ENCODE results near the gene SPESP1. TPM values are rescaled to one million over a fixed set of nuclear protein-coding genes. Genes with fewer than 3 reads are reported as not detected.

SPESP1 gene
- total RNA-seq, 1 donor from 2014 or later: 1.6 TPM

DNA sequence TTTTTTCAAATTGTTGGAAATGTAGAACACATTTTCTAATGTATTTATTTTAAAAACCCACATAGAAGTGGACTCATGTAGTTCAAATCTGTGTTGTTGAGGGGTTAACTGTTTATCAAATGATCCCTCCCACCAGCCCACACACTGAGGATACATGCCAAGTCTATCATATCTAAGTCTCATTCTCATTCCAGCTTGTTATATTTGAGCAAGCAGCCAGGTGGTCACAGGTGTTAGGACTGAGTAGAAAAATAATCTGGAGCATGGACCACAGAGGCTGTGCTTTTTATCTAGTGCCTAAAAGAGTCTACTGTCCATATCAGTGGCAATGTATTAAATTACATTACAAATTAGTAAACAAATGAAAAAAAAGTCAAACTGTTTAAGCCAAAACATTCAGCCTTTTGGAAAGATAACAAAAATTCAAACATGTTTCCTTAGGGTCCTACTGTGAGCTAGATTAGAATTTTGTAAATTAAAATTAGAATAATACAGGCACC lies 20.7 kb upstream of the SPESP1 start:
- Histone ChIP-seq H3K36me3 (ENCODE audit: control insufficient read depth in 3 of 3, insufficient read depth in 3 of 3, low read length in 3 of 3) (no peaks in the 10 kb centered on the region), H3K9me3 (ENCODE audit: control insufficient read depth in 3 of 3, low read length in 3 of 3) (no peaks in the 10 kb centered on the region), H3K27ac (ENCODE audit: low read depth, low read length) (no peak overlapping the region), H3K9ac (ENCODE audit: low read depth in 1 of 3, low read length in 3 of 3) (no peak overlapping the region), H3K27me3 (ENCODE audit: control insufficient read depth in 3 of 3, insufficient read depth in 3 of 3, low read length in 3 of 3) (peaks cover 0 to 3% (median 0%) of the 10 kb centered on the region in 3 donors), H3K4me3 (ENCODE audit: low read length in 3 of 3) (no peak overlapping the region), H3K4me1 (ENCODE audit: control insufficient read depth in 3 of 3, insufficient read depth in 3 of 3, low read length in 3 of 3) (no peaks in the 10 kb centered on the region)

DNA sequence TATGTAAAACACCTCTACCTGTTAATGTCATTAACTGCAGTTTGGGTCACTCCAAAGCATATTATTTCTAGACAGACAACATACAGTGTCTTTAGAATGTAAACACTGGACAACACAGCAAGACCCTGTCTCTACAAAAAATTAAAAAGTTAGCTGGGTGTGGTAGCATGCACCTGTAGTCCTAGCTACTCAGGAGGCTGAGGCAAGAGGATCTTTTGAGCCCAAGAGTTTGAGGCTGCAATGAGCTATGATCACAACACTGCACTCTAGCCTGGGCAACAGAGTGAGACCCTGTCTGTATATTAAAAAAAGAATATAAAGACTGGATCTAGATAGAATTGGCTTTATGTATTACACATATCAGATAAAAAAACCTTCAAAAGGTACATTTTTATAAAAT lies 20.0 kb upstream of the SPESP1 start:
- Histone ChIP-seq H3K27me3 (ENCODE audit: control insufficient read depth in 3 of 3, insufficient read depth in 3 of 3, low read length in 3 of 3) (peaks cover 0 to 3% (median 0%) of the 10 kb centered on the region in 3 donors), H3K4me3 (ENCODE audit: low read length in 3 of 3) (no peak overlapping the region), H3K9me3 (ENCODE audit: control insufficient read depth in 3 of 3, low read length in 3 of 3) (no peaks in the 10 kb centered on the region), H3K4me1 (ENCODE audit: control insufficient read depth in 3 of 3, insufficient read depth in 3 of 3, low read length in 3 of 3) (no peaks in the 10 kb centered on the region), H3K27ac (ENCODE audit: low read depth, low read length) (no peak overlapping the region), H3K36me3 (ENCODE audit: control insufficient read depth in 3 of 3, insufficient read depth in 3 of 3, low read length in 3 of 3) (no peaks in the 10 kb centered on the region), H3K9ac (ENCODE audit: low read depth in 1 of 3, low read length in 3 of 3) (no peak overlapping the region)

DNA sequence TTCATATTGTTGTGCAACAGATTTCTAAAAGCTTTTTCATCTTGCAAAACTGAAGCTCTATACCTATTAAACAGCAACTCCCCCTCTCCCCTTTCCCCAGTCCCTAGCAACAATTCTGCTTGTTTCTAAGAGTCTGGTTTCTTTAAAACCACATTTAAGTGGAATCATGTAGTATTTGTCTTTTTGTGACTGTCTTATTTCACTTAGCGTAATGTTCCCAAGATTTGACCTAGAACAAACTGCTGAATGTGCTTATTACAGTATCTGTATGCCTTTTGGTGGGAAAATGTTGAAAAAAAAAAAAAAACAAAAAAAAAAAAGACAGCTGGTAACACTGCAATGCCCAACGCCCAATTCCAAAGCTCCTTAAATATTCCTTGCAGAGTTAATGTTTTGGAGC lies 19.5 kb upstream of the SPESP1 start:
- H3K4me1 ChIP-seq (ENCODE audit: control insufficient read depth in 3 of 3, insufficient read depth in 3 of 3, low read length in 3 of 3): no peaks in the 10 kb centered on the region
- H3K36me3 ChIP-seq (ENCODE audit: control insufficient read depth in 3 of 3, insufficient read depth in 3 of 3, low read length in 3 of 3): no peaks in the 10 kb centered on the region
- H3K27ac ChIP-seq (ENCODE audit: low read depth, low read length): no peak overlapping the region
- no peak overlapping the region for H3K4me3 ChIP-seq (ENCODE audit: low read length in 3 of 3)
- H3K9me3 ChIP-seq (ENCODE audit: control insufficient read depth in 3 of 3, low read length in 3 of 3): no peaks in the 10 kb centered on the region
- no peak overlapping the region for H3K9ac ChIP-seq (ENCODE audit: low read depth in 1 of 3, low read length in 3 of 3)
- H3K27me3 ChIP-seq (ENCODE audit: control insufficient read depth in 3 of 3, insufficient read depth in 3 of 3, low read length in 3 of 3): peaks cover 0 to 3% (median 0%) of the 10 kb centered on the region in 3 donors

DNA sequence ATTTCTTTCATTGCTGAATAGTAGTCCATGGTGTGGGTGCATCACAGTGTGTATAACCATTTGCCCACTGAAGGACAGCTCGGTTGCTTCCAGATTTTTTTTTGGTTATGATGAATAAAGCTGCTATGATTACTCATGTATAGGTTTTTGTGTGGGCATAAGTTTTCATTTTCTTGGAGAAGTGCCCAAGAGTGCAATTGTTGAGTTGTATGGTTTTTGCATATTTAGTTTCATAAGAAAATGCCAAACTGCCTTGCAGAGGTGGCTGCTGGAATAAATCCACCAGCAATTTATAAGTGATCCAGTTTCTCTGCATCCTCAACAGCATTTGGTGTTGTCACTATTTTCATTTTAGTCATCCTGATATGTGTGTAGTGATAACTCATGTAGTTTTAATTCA lies 8.4 kb upstream of the SPESP1 start:
- Histone ChIP-seq H3K27me3 (ENCODE audit: control insufficient read depth in 3 of 3, insufficient read depth in 3 of 3, low read length in 3 of 3) (no peaks in the 10 kb centered on the region), H3K9ac (ENCODE audit: low read depth in 1 of 3, low read length in 3 of 3) (no peak overlapping the region), H3K9me3 (ENCODE audit: control insufficient read depth in 3 of 3, low read length in 3 of 3) (no peaks in the 10 kb centered on the region), H3K4me1 (ENCODE audit: control insufficient read depth in 3 of 3, insufficient read depth in 3 of 3, low read length in 3 of 3) (no peaks in the 10 kb centered on the region), H3K4me3 (ENCODE audit: low read length in 3 of 3) (no peak overlapping the region), H3K36me3 (ENCODE audit: control insufficient read depth in 3 of 3, insufficient read depth in 3 of 3, low read length in 3 of 3) (no peaks in the 10 kb centered on the region), H3K27ac (ENCODE audit: low read depth, low read length) (no peak overlapping the region)

DNA sequence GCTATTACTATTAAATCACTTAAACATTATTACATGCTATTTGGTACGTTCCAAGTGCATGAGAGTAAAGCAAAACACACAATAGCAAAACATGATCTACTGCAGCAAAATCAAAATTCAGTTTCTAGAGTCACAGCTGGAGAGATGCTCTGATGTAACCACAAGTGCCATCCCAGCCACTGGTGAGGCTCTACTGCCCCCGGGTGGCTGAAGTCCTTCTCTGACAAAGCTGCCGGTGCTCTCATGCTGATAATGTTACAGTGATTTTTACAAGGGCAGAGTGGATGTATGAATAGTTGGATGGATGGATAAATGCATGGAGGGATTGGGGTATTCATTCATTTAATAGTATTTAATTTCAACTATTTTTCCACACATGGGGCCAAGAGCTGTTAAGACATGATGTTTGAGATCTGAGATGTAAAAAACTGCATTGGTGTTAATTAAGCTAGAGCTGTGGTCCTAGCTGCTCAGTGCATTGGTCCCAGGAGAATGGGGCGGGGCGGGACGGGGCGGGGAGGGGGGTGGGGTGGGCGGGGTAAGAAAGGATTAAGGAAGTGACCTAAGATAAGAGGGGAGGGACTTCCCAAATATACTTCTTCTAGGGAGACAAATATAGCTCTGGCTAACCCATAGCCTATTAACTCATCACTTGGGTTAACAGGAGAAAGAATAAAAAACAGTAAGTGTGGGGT lies 5.3 kb upstream of the SPESP1 start:
- Histone ChIP-seq H3K4me3 (ENCODE audit: low read length in 3 of 3) (no peak overlapping the region), H3K9ac (ENCODE audit: low read depth in 1 of 3, low read length in 3 of 3) (no peak overlapping the region), H3K4me1 (ENCODE audit: control insufficient read depth in 3 of 3, insufficient read depth in 3 of 3, low read length in 3 of 3) (no peaks in the 10 kb centered on the region), H3K9me3 (ENCODE audit: control insufficient read depth in 3 of 3, low read length in 3 of 3) (no peaks in the 10 kb centered on the region), H3K27ac (ENCODE audit: low read depth, low read length) (no peak overlapping the region), H3K27me3 (ENCODE audit: control insufficient read depth in 3 of 3, insufficient read depth in 3 of 3, low read length in 3 of 3) (peaks cover 0 to 3% (median 0%) of the 10 kb centered on the region in 3 donors), H3K36me3 (ENCODE audit: control insufficient read depth in 3 of 3, insufficient read depth in 3 of 3, low read length in 3 of 3) (no peaks in the 10 kb centered on the region)

DNA sequence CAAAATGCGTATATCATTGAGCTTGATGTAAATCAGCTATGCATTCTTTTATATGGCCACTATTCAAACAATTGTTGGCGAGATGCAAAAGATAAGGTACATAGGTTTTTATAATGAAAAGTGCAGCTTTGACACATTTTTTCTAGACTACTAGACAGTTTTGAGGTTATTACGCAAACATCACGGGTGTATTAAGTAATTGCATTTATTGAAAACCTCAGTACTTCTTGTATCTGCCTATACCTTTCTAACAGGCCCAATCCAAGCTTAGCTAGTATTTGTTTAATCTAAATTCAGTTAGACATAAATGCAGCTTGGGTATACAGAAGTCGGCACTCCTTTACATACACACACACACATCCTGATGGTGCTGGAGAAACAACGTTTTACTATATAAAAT lies 2.7 kb downstream of the SPESP1 start:
- H3K27me3 ChIP-seq (ENCODE audit: control insufficient read depth in 3 of 3, insufficient read depth in 3 of 3, low read length in 3 of 3): peaks cover 0 to 6% (median 0%) of the 10 kb centered on the region in 3 donors
- no peak overlapping the region for H3K4me3 ChIP-seq (ENCODE audit: low read length in 3 of 3)

DNA sequence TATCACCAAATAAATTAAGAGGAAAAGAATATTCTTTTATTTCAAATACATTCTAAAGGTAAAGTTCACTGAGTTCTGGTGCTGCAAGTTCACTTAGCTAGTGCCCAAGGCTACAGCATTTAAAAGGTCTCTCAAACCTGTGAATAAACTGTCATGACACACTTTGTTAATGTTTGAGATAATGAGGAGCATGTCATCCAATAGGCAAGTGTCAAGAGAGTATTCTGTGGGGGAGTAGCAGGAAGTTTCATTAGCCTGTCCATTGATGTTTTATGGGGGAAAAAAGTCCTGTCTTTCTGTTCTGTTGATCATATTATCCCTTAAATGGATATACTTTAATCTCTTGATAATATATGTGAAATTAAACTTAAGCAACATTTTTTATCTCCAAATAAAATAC lies 4.0 kb downstream of the SPESP1 start:
- H3K9ac ChIP-seq (ENCODE audit: low read depth in 1 of 3, low read length in 3 of 3): no peak overlapping the region
- no peaks in the 10 kb centered on the region for H3K9me3 ChIP-seq (ENCODE audit: control insufficient read depth in 3 of 3, low read length in 3 of 3)
- H3K27me3 ChIP-seq (ENCODE audit: control insufficient read depth in 3 of 3, insufficient read depth in 3 of 3, low read length in 3 of 3): peaks cover 0 to 6% (median 0%) of the 10 kb centered on the region in 3 donors
- no peak overlapping the region for H3K27ac ChIP-seq (ENCODE audit: low read depth, low read length)
- no peaks in the 10 kb centered on the region for H3K36me3 ChIP-seq (ENCODE audit: control insufficient read depth in 3 of 3, insufficient read depth in 3 of 3, low read length in 3 of 3)
- H3K4me3 ChIP-seq (ENCODE audit: low read length in 3 of 3): no peak overlapping the region
- H3K4me1 ChIP-seq (ENCODE audit: control insufficient read depth in 3 of 3, insufficient read depth in 3 of 3, low read length in 3 of 3): peaks cover 0 to 3% (median 0%) of the 10 kb centered on the region in 3 donors

More for the DNA sequence above, 2.7 kb downstream of the SPESP1 start:
- no peaks in the 10 kb centered on the region for H3K9me3 ChIP-seq (ENCODE audit: control insufficient read depth in 3 of 3, low read length in 3 of 3)
- H3K4me1 ChIP-seq (ENCODE audit: control insufficient read depth in 3 of 3, insufficient read depth in 3 of 3, low read length in 3 of 3): peaks cover 0 to 3% (median 0%) of the 10 kb centered on the region in 3 donors
- H3K27ac ChIP-seq (ENCODE audit: low read depth, low read length): no peak overlapping the region
- no peak overlapping the region for H3K9ac ChIP-seq (ENCODE audit: low read depth in 1 of 3, low read length in 3 of 3)
- H3K36me3 ChIP-seq (ENCODE audit: control insufficient read depth in 3 of 3, insufficient read depth in 3 of 3, low read length in 3 of 3): no peaks in the 10 kb centered on the region

DNA sequence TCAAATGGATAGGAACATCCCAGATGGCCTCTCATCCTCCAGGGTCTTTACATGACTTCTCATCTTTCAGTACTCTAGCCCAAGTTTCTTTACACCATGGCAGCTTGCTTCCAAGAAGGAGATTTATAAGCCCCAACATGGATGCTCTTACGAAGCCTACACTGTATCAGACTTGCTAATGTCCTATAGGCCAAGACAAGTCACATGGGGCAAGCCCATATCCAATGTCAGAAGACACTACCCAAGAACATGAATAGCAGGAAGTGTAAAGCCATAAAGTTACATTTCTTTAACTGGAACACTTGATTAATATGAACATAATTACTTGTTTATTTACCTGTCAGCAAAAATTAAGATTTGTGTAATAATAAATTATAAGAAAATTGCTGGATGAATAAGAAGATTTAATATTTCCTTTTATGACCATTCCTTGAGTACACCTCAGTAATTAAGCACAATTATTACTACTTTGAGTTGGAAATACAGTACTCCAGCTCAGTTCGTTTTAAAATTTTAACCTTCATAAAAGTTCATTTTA lies 5.1 kb downstream of the SPESP1 start:
- H3K9me3 ChIP-seq (ENCODE audit: control insufficient read depth in 3 of 3, low read length in 3 of 3): no peaks in the 10 kb centered on the region
- H3K27me3 ChIP-seq (ENCODE audit: control insufficient read depth in 3 of 3, insufficient read depth in 3 of 3, low read length in 3 of 3): no peaks in the 10 kb centered on the region
- H3K4me3 ChIP-seq (ENCODE audit: low read length in 3 of 3): no peak overlapping the region
- H3K4me1 ChIP-seq (ENCODE audit: control insufficient read depth in 3 of 3, insufficient read depth in 3 of 3, low read length in 3 of 3): peaks cover 0 to 2% (median 0%) of the 10 kb centered on the region in 3 donors
- H3K9ac ChIP-seq (ENCODE audit: low read depth in 1 of 3, low read length in 3 of 3): no peak overlapping the region
- H3K27ac ChIP-seq (ENCODE audit: low read depth, low read length): no peak overlapping the region
- no peaks in the 10 kb centered on the region for H3K36me3 ChIP-seq (ENCODE audit: control insufficient read depth in 3 of 3, insufficient read depth in 3 of 3, low read length in 3 of 3)

DNA sequence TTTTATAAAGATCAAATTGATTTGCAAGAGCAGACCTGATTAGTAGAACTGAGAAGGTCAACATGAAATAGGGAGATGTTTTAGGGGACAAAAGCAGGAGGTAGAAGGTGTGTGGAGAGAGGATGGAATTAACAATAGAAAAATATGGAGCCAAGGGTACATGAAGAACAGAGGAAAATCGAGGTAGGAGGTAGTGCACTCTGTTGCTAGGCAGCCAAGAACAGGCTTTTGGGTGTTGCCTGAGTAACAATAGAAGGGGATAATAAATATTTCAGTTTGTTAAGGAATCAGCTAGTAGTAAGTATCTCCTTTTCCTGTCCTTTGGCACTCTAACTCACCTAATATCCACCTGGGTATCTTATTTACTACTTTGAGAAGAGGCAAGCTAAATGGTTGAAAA lies 9.2 kb downstream of the SPESP1 start:
- Histone ChIP-seq H3K27me3 (ENCODE audit: control insufficient read depth in 3 of 3, insufficient read depth in 3 of 3, low read length in 3 of 3) (no peaks in the 10 kb centered on the region), H3K4me1 (ENCODE audit: control insufficient read depth in 3 of 3, insufficient read depth in 3 of 3, low read length in 3 of 3) (no peaks in the 10 kb centered on the region), H3K9ac (ENCODE audit: low read depth in 1 of 3, low read length in 3 of 3) (no peak overlapping the region), H3K4me3 (ENCODE audit: low read length in 3 of 3) (no peak overlapping the region), H3K27ac (ENCODE audit: low read depth, low read length) (no peak overlapping the region), H3K9me3 (ENCODE audit: control insufficient read depth in 3 of 3, low read length in 3 of 3) (no peaks in the 10 kb centered on the region), H3K36me3 (ENCODE audit: control insufficient read depth in 3 of 3, insufficient read depth in 3 of 3, low read length in 3 of 3) (no peaks in the 10 kb centered on the region)

DNA sequence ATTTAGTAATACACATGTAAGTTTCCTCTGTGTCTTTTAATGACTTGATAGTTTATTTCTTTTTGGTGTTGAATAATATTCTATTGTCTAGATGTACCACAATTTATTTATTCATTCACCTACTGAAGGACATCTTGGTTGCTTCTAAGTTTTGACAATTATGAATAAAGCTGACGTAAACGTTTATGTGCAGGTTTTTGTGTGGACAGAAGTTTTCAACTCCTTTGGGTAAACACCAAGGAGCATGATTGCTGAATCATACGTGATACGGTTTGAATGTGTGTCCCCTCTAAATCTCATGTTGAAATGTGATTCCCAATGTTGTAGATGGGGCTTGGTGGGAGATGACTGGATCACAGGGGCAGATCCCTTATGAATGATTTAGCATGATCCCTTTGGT lies 21.5 kb downstream of the SPESP1 start:
- H3K9ac ChIP-seq (ENCODE audit: low read depth in 1 of 3, low read length in 3 of 3): no peak overlapping the region
- H3K27me3 ChIP-seq (ENCODE audit: control insufficient read depth in 3 of 3, insufficient read depth in 3 of 3, low read length in 3 of 3): no peaks in the 10 kb centered on the region
- no peaks in the 10 kb centered on the region for H3K4me1 ChIP-seq (ENCODE audit: control insufficient read depth in 3 of 3, insufficient read depth in 3 of 3, low read length in 3 of 3)
- H3K27ac ChIP-seq (ENCODE audit: low read depth, low read length): no peak overlapping the region
- H3K4me3 ChIP-seq (ENCODE audit: low read length in 3 of 3): no peak overlapping the region
- no peaks in the 10 kb centered on the region for H3K36me3 ChIP-seq (ENCODE audit: control insufficient read depth in 3 of 3, insufficient read depth in 3 of 3, low read length in 3 of 3)
- H3K9me3 ChIP-seq (ENCODE audit: control insufficient read depth in 3 of 3, low read length in 3 of 3): peaks cover 0 to 2% (median 0%) of the 10 kb centered on the region in 3 donors

All from skeletal muscle tissue (tissue), 4 donors.